NCI-H2029 (cell line): ENCODE results near the gene PTPN5.
"Not testable (repeated sequence)": the region's sequence is repeated elsewhere in the genome, so short reads cannot be mapped to it uniquely, and the experiment has no call there.

Experiments
- DNase-seq: peaks from one replicate; lab custom pipeline; 2025; lab: John Stamatoyannopoulos, UW

PTPN5 gene

GRCh38 chr11:18681949-18682348 is 109.6 kb downstream of the PTPN5 start:
- not testable (repeated sequence) for DNase-seq
